ENCODE results near the gene TBCD. TPM values are rescaled to one million over a fixed set of nuclear protein-coding genes. Genes with fewer than 3 reads are reported as not detected.

TBCD gene
- total RNA-seq, 1 donor from 2014 or later: 40.4 TPM

GRCh38 chr17:82810644-82811430, 59.0 kb downstream of the TBCD start:
- no peak for DNase-seq

DNA sequence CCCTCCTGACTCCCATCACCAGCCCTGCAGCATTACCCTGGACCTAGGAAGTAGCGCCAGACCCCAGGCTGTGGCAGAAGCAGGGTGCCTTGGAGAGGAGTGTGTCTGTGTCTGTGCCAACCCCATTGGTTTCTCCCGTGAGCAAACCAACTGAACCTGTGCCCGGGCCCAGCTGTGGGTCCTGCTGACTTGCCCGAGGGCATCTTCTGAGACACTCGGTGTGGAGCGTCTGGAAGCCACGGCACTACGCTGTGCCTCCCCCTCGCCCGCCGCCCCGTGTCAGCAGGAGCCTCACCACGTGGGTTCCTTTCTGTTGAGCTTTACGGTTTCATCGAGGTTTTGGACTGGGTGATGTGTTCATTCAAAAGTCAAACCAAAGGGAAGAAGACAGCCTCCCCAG, 60.2 kb downstream of the TBCD start:
- DNase-seq: no peak

DNA sequence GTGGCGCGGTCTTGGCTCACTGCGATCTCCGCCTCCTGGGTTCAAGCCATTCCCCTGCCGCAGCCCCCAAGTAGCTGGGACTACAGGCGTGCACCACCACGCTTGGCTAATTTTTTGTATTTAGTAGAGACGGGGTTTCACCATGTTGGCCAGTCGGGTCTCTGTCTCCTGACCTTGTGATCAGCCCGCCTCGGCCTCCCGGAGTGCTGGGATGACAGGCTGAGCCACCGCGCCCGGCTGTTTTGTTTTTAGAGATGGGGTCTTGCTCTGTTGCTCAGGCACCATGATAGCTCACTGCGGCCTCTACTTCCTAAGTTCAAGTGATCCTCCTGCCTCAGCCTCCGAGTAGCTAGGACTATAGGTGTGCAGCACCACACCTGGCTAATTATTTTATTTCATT, 60.7 kb downstream of the TBCD start:
- no peak for DNase-seq

- no peak for DNase-seq
Measured at GRCh38 chr17:82813299-82814051, 61.6 kb downstream of the TBCD start.

- DNase-seq: no peak
Measured at GRCh38 chr17:82814834-82815233, 63.0 kb downstream of the TBCD start.

- no peak for DNase-seq
Measured at GRCh38 chr17:82815354-82815753, 63.5 kb downstream of the TBCD start.

GRCh38 chr17:82815790-82816305, 64.0 kb downstream of the TBCD start:
- DNase-seq: no peak

DNA sequence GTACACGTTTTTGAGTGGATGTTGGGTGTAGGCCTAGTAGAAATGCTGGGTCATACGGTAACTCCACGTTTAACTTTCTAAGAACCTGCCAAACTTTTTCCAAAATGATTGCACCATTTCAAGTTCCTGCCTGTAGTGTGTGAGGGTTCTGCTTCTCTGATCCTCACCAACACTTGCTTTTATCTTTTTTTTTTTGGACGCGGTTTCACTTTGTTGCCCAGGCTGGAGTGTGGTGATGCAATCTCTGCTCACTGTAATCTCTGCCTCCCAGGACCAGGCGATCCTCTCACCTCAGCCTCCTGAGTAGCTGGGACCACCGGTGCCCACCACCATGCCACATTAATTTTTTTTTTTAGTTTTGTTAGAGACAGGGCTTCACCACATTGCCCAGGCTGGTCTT, 64.5 kb downstream of the TBCD start:
- no peak for DNase-seq

DNA sequence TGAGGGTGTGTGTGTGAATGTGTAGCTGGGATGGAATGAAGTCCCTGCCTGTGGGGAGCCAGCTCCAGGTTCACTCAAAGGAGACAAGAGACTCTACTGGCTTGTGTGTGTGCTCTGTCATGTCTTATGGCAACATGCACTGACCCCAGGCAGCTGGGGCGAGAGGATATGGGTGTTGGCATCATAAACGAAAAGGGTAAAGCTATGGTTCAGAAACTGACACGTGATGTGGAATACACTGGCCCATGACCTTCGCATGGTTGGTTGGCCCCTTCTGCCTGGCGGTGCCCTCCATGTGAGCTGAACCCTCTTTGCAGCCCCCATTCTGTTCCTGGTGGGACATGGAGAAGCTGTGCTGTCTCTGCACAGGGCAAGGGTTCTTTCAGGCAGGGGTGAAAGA, 66.1 kb downstream of the TBCD start:
- DNase-seq: no peak

GRCh38 chr17:82820278-82821251, 68.7 kb downstream of the TBCD start:
- DNase-seq: no peak

DNA sequence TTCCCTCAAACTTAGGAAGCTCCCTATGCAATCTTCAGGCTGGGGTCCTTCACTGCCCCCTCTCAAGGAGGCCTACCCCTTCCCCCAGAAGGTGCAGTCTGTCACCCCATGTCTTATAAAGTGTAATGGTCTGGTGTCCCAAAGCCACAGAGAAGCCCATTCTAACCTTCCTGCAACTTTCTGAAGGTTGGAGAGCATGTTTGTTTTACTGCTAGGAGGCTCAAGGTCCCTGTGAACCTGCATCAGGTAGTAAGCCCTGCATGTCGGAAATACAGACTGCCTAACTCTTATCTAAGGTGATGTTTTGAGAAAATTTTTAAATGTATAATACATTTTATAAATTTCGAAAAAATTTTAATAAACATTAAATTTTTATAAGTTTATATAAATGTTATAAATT, 69.7 kb downstream of the TBCD start:
- no peak for DNase-seq

- DNase-seq: no peak
Measured at GRCh38 chr17:82822281-82822680, 70.4 kb downstream of the TBCD start.

DNA sequence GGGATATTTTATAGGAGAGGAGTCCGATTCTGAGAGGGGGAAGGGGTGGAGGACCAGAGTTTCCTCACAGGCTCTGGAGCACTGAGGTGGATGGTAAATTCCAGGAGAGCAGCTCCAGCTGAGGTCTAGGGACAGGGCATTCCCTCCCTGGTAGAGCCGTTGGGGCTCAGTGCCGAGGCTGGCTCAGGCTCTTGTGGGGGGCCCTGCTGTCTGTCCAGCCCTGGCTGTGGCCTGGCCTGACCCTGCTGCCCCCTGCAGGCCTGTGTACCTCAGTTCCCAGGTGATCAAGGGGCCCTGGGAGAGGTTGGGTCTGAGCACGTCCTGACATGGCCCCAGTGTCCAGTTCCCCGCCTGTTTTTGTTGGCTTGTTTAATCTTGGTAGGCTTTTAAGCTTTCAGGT, 71.1 kb downstream of the TBCD start:
- DNase-seq: no peak

DNA sequence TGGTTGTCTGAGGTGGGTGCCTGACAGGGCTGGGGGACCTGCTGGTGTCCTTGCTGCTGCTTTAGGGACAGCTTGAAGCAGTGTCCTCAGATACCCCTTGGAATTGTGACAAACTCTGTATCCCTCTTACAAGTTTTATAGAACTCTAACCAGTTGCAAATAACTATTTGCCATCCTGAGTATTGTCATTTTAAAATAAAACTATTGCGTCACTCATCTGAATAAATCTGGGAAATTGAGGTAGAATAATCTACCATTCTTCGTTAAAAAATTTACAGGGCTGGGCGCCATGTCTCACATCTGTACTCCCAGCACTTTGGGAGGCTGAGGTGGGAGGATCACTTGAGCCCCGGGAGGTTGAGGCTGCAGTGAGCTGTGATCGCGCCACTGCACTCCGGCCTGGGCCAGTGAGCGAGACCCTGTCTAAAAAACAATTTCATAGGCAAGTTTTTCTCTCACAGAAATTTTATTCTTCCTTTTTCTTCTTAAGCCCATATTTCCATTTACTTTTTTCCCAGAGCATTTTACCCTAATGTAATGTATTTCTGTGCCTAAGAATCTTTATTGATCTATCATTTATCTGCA, 73.8 kb downstream of the TBCD start:
- no peak for DNase-seq

- DNase-seq: no peak
Measured at GRCh38 chr17:82826211-82826610, 74.3 kb downstream of the TBCD start.

- DNase-seq: no peak
Measured at GRCh38 chr17:82826956-82827355, 75.1 kb downstream of the TBCD start.

GRCh38 chr17:82828875-82829487, 77.1 kb downstream of the TBCD start:
- no peak for DNase-seq

GRCh38 chr17:82830249-82830661, 78.4 kb downstream of the TBCD start:
- DNase-seq: peak; percentile 81

- no peak for DNase-seq
Measured at GRCh38 chr17:82831041-82831817, 79.4 kb downstream of the TBCD start.

DNA sequence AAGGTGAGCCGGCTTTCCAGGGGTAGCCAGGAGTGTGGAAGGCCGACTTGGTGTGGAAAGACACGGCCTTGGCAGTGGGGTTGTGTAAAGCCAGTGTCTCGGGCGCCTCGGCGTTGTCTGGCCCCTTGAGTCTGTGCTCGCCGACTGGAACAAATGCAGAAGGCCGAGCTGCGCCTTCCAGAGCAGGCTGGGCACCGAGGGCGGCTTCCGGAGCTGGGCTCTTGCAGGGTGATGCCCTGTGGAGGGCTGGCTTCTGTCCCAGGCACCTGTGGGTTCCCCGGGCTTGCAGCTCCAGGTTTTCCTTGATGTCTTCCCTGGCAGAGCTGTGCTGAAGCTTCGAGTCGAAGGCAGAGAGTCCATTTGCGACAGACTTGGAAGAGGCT, 79.9 kb downstream of the TBCD start:
- DNase-seq: no peak

DNA sequence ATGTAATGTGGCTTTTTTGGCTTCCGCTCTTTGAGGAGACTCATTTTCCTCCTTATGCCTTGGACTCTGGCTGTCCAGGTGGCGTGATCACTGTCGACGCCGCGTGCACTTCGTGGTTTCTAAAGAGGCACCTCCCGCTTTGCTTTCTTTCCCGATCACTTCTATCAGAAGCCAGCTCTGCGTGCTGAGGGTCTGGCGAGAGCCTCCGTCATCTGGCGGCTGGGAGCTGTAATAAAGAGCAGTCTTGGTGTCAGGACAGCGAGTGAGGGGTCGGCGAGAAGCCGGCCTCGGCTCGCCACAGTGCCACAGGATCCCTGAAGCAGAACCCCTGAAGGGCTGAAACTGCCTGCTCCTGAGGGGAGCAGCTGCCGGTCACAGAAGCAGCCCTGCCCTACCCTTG, 80.5 kb downstream of the TBCD start:
- DNase-seq: no peak
